ENCODE measurements around the gene BTK.

The BTK gene

GRCh38 chrX:101393530-101394305 is 7.7 kb upstream of the BTK start:
- DNase-seq: no peak

DNA sequence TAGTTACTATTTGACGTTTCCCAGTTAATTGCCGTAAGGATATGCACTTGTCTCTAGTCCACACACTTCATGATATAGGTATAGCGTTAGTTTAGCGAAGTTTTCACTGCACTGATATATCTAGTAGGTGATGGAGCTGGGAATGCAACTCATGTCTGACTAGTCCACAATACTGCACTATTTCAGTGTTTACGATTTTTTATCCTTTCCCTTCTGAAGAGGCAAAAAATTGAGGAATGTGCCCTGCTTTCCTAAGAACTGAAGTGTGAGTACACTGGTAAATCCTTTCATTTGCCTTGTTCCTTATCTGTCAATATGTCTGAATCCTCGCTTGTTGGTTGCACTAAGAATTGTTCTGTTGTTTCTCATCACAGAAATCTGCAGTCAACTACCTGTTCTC is 5.8 kb upstream of the BTK start:
- DNase-seq: no peak

GRCh38 chrX:101390664-101391525 is 4.9 kb upstream of the BTK start, which contains the start of gene RPL36A:
Gene RPL36A, plus strand, starts transcription at chrX:101391011. Its CDS starts 33 bp downstream, at chrX:101391044.
- peak; percentile 86 to 87 for DNase-seq

GRCh38 chrX:101388604-101389003 is 2.6 kb upstream of the BTK start:
- no peak for DNase-seq

- DNase-seq: no peak
These were observed 523 bp upstream of the BTK start for GRCh38 chrX:101386542-101386885.

DNA sequence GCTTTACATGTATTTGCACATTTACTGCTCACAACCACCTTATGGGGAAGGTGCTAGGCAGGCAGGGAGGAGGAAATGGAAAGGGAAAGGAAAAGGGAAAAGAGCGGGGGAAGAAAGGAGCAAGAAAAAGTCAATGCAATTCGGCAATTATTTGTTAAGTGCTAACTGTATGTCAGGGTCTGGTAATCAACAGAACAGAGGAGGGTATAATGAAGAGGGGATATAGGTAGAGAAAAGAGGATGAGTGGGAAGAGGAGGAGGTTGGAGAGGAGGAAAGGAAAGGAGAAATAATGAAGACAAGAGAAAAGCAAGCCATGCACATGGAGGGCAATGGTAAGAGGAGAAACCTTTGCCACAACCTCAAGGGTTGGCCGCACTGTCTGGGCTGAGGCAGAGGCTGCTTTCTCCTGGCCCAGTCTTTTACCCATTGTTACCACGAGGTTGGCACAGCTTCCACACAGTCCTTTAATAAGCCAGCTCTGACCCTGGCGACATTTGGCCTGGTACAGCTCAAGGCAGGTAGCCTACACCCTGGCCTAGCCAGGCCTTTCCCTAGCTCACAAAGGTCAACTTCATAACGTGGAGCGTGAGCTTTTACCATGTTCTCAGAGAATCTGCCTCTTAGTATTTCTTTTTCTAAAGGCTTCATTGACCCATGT is 836 bp downstream of the BTK start:
- DNase-seq: no peak

DNA sequence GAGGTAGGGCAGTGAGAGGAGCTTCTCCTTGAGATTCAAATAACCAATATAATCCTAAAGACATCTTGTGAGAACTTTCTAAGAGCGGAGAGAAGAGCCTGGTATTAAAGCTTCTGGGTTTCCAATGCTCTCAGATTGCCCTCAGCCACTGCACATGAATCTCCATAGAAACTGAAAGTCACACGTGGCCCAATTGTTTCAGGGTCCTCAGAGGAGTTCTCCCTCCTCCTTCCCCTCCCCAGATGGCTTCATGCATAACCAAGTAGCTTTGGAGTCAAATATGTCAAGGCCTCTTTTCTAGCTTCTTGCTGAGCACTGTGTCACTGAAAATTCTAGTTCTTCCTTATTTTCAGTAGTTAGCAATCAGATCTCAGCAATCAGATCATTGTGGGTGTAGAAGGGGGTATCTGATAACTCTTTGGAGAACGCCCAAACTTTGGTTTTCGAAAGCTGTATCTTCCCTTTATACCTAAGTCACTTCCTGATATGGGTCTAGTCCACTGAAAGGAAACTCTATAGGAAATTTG is 2.2 kb downstream of the BTK start:
- no peak for DNase-seq

- no peak for DNase-seq
These were observed 8.4 kb downstream of the BTK start for GRCh38 chrX:101377547-101377946.

DNA sequence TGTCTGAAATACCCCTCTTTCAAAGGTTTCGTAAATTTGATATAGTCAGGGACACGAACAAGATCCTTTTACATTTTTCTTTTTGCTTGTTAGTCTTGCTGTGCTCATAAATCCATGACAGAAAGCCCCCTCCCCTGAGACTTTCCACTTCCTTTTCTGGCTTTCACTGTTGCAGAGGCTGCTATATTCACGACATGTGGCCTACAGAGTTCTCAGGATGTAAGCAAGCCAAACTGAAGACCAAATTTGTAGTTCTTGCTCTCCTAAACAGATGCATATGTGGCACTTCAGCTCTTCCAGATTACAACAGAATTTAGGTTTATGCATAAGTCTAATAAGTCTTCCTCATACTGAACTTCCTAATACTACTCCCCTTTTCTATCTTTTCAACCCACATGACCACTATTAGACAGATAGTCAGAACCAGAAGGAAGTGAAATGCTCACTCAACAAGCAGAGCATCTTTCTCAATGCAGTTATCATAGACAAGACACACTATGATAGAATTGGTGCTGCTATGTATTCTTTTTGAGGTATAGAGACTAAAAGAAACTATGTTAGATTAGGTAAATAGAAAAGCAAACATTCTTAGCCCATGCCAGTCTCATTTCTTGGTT is 15.0 kb downstream of the BTK start:
- DNase-seq: no peak

DNA sequence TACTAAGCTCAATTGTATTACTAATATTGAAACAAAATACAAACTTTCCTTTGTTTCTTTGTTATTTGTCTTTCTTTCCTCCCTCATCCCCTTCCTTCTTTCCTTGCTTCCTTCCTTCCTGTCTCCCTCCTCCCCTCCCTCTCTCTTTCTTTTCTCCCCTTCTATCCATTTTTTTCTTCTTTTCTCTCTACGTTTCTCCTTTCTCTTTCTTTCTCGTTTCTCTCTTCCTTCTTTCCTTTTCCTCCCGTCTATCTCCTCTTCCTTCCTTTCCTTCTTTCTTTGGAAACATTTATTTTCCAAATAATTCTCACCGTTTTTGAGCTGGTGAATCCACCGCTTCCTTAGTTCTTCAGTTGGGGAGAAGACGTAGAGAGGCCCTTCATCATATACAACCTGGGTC is 16.3 kb downstream of the BTK start:
- no peak for DNase-seq

GRCh38 chrX:101368800-101369199 is 17.2 kb downstream of the BTK start:
- DNase-seq: no peak

DNA sequence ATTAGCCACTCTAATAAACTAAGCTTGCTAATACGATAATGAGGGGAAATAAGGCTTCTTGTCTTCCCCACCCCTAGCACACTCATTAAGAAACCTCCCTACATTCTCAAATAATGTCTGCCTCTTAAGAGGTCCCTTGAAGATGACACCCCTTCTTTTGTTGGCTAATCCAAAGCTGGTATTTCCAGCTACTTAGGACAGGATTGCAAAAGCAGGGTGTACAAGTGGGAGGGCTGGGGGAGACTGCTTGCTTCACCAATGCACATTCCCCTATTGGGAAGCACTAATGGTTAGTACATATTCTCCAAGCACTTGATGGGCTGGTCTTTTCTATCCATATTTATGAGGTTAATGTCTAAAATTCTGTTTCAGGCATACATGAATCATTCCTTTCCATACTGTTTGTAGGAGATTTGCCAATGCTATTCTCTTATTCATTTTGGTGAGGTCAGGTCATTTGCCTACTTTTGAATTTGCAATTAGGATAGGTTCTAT is 20.6 kb downstream of the BTK start:
- DNase-seq: no peak

GRCh38 chrX:101362757-101363156 is 23.2 kb downstream of the BTK start:
- no peak for DNase-seq

DNA sequence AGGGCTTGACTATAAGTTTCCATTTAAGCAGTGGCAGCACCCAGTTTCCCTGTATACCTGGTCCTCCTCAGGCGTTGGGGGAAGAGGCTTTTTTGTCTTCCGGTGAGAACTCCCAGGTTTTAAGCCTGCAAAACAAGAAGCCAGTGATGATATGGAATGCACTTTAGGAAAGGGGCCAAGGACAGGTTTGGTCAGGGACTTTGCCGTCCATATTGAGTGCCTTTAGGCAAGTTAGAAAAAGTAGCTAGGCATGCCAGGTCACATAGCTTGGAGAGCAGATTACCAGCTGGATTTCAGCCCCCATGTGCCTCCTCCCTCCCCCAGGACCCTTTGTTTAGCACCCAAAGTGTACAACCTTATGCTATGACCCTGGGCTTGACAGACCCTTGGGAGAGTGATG is 23.9 kb downstream of the BTK start:
- DNase-seq: no peak

- DNase-seq: no peak
These were observed 25.6 kb downstream of the BTK start for GRCh38 chrX:101360390-101360789.

DNA sequence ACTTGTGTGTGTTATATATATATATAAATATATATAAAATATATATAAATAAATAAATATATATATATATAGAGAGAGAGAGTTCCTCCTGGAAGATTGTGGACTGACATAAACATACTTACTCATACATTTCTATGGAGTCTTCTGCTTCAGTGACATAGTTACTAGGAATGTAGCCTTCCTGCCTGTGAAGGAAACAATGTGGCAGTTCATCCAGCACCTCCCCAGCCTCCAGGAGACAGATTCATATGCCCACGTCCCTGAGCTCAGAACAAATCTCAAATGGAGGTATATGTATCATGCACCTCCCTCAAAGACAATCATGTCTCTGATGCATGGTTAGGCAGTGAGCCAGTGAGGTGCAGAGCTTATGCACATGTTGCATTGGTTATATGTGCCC is 26.0 kb downstream of the BTK start:
- no peak for DNase-seq

DNA sequence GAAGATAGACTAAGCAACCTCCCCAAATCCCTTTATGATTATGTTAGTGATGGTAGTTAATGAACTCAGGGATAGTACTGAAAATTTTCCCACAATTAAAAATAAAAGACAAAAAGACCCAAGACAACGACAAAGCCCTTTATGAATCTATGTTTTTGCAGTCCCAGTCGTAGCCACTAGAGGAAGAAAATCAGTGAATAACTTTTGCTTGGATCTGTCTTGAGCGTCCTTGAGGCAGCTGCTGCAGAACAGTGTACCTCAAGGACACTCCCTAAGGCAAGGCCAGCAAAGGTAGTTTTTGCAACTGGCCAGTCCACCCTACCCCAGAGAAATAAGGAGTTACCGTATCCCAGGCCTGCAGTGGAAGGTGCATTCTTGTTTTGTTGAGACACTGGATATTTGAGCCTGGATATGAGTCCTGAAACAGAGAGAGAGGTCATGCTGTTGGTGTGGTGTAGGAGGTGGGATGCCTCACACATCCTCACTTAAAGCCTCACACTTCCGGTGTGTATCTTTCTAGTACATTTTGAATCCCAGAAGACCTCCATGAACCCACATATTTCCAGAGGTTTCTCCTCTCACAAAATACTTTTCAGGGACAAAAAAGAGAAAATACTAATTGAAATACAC is 28.7 kb downstream of the BTK start:
- DNase-seq: no peak

DNA sequence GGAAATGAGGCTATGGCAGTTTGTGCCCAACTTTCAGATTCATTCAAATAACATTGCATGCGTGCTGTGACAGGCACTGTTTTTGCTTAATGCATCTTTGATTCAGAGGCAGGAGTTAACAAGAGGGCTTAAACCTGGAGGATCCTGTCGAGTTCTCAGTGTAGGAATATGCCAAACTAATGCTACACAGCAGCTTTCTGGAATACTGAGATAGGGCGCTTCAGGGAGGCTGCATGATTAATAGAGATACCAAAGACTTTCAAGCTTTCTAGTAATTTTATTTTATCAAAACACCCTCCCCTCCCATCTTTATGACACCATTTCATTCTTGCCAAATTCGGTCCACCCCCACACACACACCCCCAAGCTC is 36.8 kb downstream of the BTK start:
- no peak for DNase-seq

- peak; percentile 71 to 73 for DNase-seq
These were observed 37.4 kb downstream of the BTK start, which contains the start of gene TIMM8A for GRCh38 chrX:101348452-101349192. Gene TIMM8A, minus strand, starts transcription at chrX:101348742. Its CDS starts 78 bp downstream, at chrX:101348664.

GRCh38 chrX:101347859-101348451 is 38.0 kb downstream of the BTK start:
- no peak for DNase-seq

- DNase-seq: no peak
These were observed 48.2 kb downstream of the BTK start for GRCh38 chrX:101337776-101338271.
